Activated naive CD8-positive, alpha-beta T cell treated with anti-CD3 and anti-CD28 coated beads, Interleukin-2, amount 50 U/mL, for 24 hours (primary cell): Measurements from ENCODE around the gene UBE2V1.
A peak's percentile ranks its signal among the peaks of the same experiment; 100 is the strongest.

ENCODE experiments used
- ATAC-seq: fragments of 150-1000 bp; cut with Tn5 transposase; one replicate; pipeline ENCODE4 v1.10.0; 2021
- DNase-seq: peaks from one replicate; pipeline ENCODE4 v3.0.0; 2021
- H3K27ac Mint-ChIP-seq: one replicate; pipeline ENCODE4 v1.8.0; 2021; ENCODE audit warnings: mild to moderate bottlenecking, mixed read lengths
- H3K27me3 Mint-ChIP-seq: one replicate; pipeline ENCODE4 v1.8.0; 2021; ENCODE audit warnings: mixed read lengths
- H3K36me3 Mint-ChIP-seq: one replicate; pipeline ENCODE4 v1.8.0; 2021; ENCODE audit warnings: low read depth, mixed read lengths
- H3K4me1 Mint-ChIP-seq: one replicate; pipeline ENCODE4 v1.8.0; 2021; ENCODE audit warnings: mixed read lengths
- H3K4me3 Mint-ChIP-seq: one replicate; pipeline ENCODE4 v1.8.0; 2021; ENCODE audit warnings: mild to moderate bottlenecking, moderate library complexity, mixed read lengths
- H3K9me3 Mint-ChIP-seq: one replicate; pipeline ENCODE4 v1.8.0; 2021; ENCODE audit warnings: mixed read lengths

Gene UBE2V1

DNA sequence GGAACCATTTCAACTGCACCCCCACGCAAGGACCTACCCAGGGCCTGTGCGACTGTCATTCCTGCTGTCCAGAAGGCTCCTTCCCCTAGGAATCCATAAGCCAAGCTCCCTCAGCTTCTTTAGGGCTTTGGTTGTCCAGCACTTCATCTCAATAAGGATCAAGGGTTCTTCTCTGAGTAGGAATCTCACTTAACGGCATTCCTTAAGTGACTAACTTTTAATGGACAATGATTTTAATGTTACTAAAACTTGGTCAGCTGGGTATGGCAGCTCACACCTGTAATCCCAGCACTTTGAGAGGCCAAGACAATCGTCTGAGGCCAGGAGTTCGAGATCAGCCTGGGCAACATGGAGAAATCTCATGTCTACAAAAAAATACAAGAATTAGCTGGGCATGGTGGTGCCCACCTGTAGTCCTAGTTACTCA lies 13.4 kb downstream of the UBE2V1 start:
- DNase-seq (no peak), ATAC-seq (no peak)
- H3K27ac Mint-ChIP-seq: no peak overlapping the region
- no peaks in the 10 kb centered on the region for H3K27me3 Mint-ChIP-seq
- peaks cover 54% of the 10 kb centered on the region for H3K4me1 Mint-ChIP-seq
- H3K36me3 Mint-ChIP-seq: peaks cover 37% of the 10 kb centered on the region
- no peak overlapping the region for H3K4me3 Mint-ChIP-seq
- H3K9me3 Mint-ChIP-seq: no peaks in the 10 kb centered on the region

DNA sequence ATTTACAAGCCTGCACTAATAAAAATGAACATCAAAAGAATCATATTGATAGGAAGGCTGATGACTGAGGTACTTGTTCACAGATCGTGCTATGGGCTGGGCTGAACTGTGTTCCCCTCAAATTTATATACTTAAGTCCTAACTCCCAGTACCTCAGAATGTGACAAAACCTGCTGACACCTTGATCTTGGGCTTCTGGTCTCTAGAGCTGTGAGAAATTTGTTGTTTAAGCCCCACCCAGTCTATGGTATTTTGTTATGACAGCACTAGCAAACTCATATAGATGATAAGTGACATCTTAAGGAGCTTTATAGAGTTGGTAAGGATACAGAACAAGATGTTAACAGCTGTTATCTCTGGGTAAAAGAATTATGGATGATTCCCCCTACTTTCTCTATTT lies 13.8 kb downstream of the UBE2V1 start:
- H3K27me3 Mint-ChIP-seq: no peaks in the 10 kb centered on the region
- H3K4me1 Mint-ChIP-seq: peaks cover 53% of the 10 kb centered on the region
- no peak overlapping the region for H3K4me3 Mint-ChIP-seq
- H3K36me3 Mint-ChIP-seq: peaks cover 42% of the 10 kb centered on the region
- ATAC-seq (no peak), DNase-seq (no peak)
- no peak overlapping the region for H3K27ac Mint-ChIP-seq
- H3K9me3 Mint-ChIP-seq: no peaks in the 10 kb centered on the region

DNA sequence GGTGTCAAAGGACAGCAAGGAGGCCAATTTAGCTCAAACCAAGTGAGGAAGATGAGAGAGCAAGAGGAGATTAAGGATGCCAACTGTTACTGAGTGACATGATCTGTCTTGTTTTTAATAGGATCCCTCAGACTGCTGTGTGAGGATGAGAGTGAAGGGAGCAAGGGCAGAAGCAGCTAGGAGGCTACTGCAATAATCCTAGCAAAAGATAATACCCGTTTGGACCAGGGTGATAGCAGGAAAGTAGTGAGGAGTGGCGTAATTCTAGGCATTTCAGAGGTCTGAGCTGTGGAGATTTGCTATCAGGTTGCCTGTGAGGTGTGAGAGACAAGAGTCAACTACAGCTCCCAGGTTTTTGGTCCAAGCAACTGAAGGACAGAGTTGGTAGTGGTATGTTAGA lies 14.7 kb downstream of the UBE2V1 start:
- H3K9me3 Mint-ChIP-seq: no peaks in the 10 kb centered on the region
- peaks cover 44% of the 10 kb centered on the region for H3K4me1 Mint-ChIP-seq
- H3K27me3 Mint-ChIP-seq: no peaks in the 10 kb centered on the region
- DNase-seq (no peak), ATAC-seq (no peak)
- peaks cover 42% of the 10 kb centered on the region for H3K36me3 Mint-ChIP-seq
- H3K27ac Mint-ChIP-seq: peak overlapping the region; percentile 36
- H3K4me3 Mint-ChIP-seq: no peak overlapping the region

DNA sequence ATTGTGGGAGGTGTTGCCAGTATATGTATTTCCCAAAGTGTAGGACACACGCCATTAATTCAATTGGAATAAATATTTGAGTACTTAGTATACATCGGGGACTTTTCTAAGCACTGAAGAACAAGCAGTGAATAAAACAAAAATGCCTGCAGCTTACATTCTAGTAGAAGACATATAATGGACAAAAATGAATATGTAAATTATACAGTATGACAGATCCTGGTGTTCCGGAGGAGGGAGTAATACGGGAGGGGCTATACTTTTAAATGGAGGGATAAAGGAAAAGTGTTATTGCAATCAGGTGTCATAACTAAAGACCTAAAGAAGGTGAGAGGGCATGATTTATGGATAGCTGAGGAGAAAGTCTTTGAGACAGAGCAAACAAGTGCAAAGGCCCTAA lies 15.1 kb downstream of the UBE2V1 start:
- peak overlapping the region; percentile 36 for H3K27ac Mint-ChIP-seq
- no peaks in the 10 kb centered on the region for H3K9me3 Mint-ChIP-seq

DNA sequence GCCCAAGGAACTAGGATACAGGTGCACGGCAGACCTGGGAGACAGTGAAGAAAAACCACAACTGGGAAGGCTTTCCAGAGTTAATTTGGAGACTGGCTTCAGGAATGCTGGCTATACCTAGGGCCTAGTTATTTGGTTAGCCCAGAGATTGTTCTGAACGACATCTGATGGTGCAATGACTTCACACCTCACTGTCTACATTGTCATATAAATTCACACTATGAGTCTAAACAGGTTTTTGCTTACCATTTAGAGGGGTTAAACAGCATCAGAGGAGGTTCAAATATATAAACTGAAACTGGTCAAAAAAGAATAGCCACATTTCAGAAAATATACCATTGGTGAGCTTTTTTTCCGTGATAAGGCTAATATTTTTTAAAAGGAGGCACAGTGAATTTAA lies 16.7 kb downstream of the UBE2V1 start:
- Mint-ChIP-seq H3K9me3 (no peaks in the 10 kb centered on the region), H3K27ac (no peak overlapping the region), H3K4me3 (no peak overlapping the region), H3K36me3 (peaks cover 39% of the 10 kb centered on the region), H3K4me1 (peaks cover 26% of the 10 kb centered on the region), H3K27me3 (no peaks in the 10 kb centered on the region)
- ATAC-seq (no peak), DNase-seq (no peak)

More for the DNA sequence above, 15.1 kb downstream of the UBE2V1 start:
- Mint-ChIP-seq H3K4me3 (no peak overlapping the region), H3K27me3 (no peaks in the 10 kb centered on the region), H3K36me3 (peaks cover 43% of the 10 kb centered on the region), H3K4me1 (peaks cover 40% of the 10 kb centered on the region)
- DNase-seq (no peak), ATAC-seq (no peak)

DNA sequence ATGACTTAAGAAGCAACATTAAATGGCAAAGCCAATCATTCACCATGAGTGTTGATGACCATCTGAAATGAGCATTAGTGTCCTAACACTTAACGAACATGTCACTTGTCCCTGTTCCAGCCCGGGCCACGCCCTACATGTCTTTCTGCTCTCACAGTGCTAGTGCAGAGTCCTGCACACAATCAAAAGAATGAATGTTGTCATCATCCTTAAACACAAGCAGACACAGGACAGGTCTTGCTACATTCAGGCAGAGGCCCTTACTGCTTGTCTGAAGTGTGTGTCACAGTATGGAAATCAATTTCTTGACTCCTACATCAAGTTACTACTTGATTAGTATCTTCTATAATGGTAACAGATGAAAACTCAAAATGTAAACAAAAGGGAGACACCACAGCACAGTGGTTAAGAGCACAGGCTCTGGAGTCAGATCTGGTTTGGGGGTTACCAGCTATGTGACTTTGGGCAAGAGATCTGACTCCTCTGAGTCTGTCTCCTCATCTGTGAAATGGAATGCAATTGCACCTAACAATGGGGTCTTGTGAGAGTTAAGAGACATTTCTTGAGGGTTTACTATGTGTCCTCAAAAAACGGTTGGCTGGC lies 17.4 kb downstream of the UBE2V1 start:
- Mint-ChIP-seq H3K9me3 (no peaks in the 10 kb centered on the region), H3K36me3 (peaks cover 39% of the 10 kb centered on the region), H3K4me1 (peaks cover 23% of the 10 kb centered on the region), H3K4me3 (no peak overlapping the region), H3K27me3 (no peaks in the 10 kb centered on the region), H3K27ac (no peak overlapping the region)
- ATAC-seq: no peak
- DNase-seq: no peak

DNA sequence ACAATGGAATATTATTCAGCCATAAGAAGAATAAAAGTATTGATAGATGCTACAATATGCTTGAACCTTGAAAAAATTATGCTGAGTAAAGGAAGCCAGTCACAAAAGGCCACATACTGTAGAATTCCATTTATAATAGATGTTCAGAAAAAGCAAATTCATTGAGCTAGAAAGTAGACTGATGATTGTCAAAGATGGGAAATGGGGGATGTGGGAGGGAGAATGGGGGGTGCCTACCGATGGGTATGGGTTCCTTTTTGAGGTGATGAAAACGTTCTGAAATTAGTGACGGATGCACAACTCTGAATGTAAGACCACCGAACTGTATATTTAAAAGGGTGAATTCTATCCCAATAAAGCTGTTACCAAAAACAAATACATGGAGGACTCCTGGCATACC lies 18.4 kb downstream of the UBE2V1 start:
- H3K4me1 Mint-ChIP-seq: peaks cover 19% of the 10 kb centered on the region
- DNase-seq (no peak), ATAC-seq (no peak)
- H3K27ac Mint-ChIP-seq: peak overlapping the region; percentile 24
- H3K27me3 Mint-ChIP-seq: no peaks in the 10 kb centered on the region
- no peak overlapping the region for H3K4me3 Mint-ChIP-seq
- peaks cover 42% of the 10 kb centered on the region for H3K36me3 Mint-ChIP-seq
- H3K9me3 Mint-ChIP-seq: no peaks in the 10 kb centered on the region

DNA sequence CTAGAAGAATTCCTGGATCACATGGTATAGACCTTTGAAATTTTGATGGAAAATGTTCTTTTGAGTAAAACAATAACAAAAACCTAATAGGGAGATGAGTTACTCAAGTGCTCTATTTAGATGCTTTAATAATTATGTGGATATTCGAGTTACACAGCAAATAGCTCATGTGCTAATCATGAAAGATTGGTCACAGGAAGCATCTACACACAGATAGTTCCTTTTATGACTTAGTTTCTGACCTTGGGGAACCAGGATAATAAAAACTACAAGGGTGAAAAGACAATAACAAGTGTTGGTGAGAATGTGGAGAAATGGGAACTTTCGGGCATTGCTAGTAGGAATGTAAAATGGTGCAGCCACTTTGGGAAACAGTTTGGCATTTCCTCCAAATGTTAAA lies 19.7 kb downstream of the UBE2V1 start:
- Mint-ChIP-seq H3K9me3 (no peaks in the 10 kb centered on the region), H3K27ac (no peak overlapping the region)

DNA sequence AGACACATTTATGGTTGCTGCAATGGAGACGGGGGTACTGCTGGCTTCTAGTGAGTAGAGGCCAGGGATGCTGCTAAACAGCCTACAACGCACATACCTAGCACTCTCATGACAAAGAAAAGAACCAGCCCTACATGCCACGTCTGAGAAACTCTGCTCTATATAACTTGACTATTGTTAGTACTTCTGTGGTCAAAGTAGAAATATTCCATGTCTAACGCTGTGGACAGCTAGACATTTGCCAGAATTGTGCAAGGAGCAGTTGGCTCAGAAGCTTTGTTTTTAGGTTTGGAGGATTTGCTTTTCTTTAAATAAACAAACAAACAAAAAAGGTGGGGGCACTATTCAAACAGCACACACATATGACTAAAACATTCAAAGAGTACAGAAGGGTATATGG lies 20.5 kb downstream of the UBE2V1 start:
- Mint-ChIP-seq H3K9me3 (no peaks in the 10 kb centered on the region), H3K27ac (peak overlapping the region; percentile 16), H3K27me3 (no peaks in the 10 kb centered on the region), H3K36me3 (peaks cover 36% of the 10 kb centered on the region), H3K4me3 (no peak overlapping the region), H3K4me1 (peaks cover 3% of the 10 kb centered on the region)
- ATAC-seq (no peak), DNase-seq (no peak)

More for the DNA sequence above, 19.7 kb downstream of the UBE2V1 start:
- Mint-ChIP-seq H3K36me3 (peaks cover 38% of the 10 kb centered on the region), H3K4me1 (peaks cover 8% of the 10 kb centered on the region), H3K4me3 (no peak overlapping the region), H3K27me3 (no peaks in the 10 kb centered on the region)
- ATAC-seq (no peak), DNase-seq (no peak)

DNA sequence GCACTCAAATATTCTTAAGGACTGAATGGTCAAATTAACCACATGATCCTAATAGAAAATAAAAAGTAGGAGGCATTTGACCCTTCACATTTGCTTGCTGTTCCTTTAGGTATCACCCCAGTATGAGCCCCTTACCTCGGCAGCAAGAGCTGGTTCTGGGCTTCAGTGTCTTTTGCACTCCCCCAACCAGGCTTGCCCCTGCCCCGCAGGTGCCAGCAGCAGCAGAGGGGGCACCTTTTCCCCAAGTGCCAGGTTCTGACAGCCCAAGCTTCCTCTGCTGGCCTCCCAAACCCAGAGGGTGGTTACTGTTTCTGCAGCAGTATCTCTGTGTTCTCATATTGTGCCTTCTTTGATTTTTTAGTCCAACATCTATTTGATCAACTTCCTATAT lies 23.2 kb downstream of the UBE2V1 start:
- Mint-ChIP-seq H3K27me3 (no peaks in the 10 kb centered on the region), H3K9me3 (no peaks in the 10 kb centered on the region), H3K4me3 (no peak overlapping the region), H3K36me3 (peaks cover 20% of the 10 kb centered on the region), H3K4me1 (peaks cover 19% of the 10 kb centered on the region), H3K27ac (no peak overlapping the region)
- no peak for DNase-seq
- ATAC-seq: no peak

DNA sequence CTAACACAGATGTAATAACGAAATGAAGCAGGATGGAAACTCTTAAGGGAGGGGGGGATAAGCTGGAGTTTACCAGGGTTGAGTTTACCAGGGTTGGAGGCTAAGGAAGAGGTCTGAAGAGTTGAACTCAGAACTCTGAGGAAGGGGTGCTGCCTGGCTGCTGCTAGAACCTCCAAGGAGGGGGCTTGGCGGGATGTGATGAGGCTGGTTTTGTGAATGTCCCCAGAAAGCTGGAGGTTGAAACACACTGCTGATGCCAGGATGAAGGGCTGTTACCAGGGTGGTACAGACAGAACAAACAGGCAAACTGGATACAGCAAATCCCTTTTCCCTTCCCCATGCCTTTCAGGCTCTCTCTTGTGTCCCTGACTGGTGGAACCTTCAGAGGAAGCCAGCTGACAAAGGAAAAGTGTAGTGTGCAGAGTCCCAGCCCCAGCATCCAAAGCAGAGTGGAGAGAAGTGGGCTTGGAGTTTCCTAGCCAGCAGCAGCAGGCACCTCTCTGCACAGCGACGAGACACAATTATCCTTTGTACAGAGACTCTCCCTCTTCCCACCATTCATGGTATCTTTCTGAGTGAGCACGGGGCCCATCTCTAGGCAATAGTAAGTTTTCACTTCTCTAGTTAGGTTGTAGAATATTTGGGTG lies 23.7 kb downstream of the UBE2V1 start:
- no peaks in the 10 kb centered on the region for H3K9me3 Mint-ChIP-seq
- peaks cover 19% of the 10 kb centered on the region for H3K4me1 Mint-ChIP-seq
- no peak for ATAC-seq
- no peaks in the 10 kb centered on the region for H3K27me3 Mint-ChIP-seq
- no peak overlapping the region for H3K4me3 Mint-ChIP-seq
- no peak for DNase-seq
- peaks cover 15% of the 10 kb centered on the region for H3K36me3 Mint-ChIP-seq
- H3K27ac Mint-ChIP-seq: peak overlapping the region; percentile 4

DNA sequence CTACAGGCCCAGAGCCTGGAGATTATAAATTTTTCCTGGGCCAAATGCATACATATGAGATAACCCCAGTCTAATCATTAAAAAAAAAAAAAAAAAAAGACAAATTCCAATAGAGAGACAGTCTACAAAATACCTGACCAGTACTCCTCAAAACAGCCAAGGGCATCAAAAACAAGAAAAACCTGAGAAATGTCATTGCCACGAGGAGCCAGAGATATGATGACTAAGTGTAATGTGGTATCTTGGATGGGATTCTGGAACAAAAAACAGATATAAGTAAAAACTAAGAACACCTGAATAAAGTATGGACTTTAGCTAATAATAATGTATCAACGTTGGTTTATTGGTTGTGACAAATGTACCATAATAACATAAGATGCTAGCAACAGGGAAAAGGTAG lies 24.9 kb downstream of the UBE2V1 start:
- H3K4me1 Mint-ChIP-seq: peaks cover 19% of the 10 kb centered on the region
- no peak overlapping the region for H3K27ac Mint-ChIP-seq
- H3K36me3 Mint-ChIP-seq: peaks cover 15% of the 10 kb centered on the region

DNA sequence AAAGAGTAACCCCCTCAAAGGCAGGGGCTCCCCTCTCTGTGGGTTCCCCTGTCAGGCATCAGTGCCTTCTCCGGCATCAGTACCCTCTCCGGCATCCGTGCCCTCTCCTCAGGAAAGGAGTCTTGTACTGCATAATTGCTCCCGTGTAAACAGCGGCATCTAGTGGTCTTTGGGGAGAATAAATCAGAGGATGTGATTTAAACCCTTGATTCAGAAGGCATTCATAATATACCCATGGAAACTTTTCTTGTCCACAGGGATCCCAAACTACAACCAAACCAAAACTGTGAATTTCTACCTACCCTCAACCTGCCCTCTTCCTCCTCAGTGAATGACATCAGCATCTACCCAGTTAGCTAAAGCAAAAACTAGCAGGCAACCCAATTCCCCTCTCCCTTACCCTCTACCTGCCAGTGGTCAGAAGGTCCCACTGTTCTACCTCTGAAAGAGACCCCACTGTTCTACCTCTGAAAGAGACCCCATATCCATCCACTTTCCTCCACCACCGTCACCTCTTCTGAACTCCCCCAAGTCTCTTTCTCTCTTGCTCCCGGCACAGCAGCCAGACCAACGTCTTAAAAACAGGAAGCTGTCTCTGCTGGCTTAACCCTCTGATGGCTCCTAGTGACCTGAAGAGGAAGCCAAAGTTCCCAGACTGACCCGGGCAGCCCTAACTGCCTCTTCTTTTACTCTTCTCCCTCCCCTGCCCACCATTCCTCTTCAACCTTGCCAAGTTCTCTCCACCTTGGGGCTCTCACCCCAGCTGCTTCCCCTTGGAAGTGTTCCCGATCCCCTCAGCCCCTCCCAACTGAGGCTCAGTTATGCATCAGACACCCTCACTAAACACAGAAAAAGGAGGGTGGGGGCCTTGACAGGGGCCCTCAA lies 27.2 kb downstream of the UBE2V1 start:
- Mint-ChIP-seq H3K27ac (peak overlapping the region; percentile 61), H3K27me3 (no peaks in the 10 kb centered on the region), H3K4me1 (peaks cover 19% of the 10 kb centered on the region), H3K36me3 (peaks cover 18% of the 10 kb centered on the region), H3K4me3 (peak overlapping the region; percentile 24), H3K9me3 (no peaks in the 10 kb centered on the region)
- ATAC-seq (peak; percentile 69), DNase-seq (peak; percentile 22)

More for the DNA sequence above, 24.9 kb downstream of the UBE2V1 start:
- no peak for DNase-seq
- no peaks in the 10 kb centered on the region for H3K27me3 Mint-ChIP-seq
- no peak for ATAC-seq
- no peak overlapping the region for H3K4me3 Mint-ChIP-seq
- H3K9me3 Mint-ChIP-seq: no peaks in the 10 kb centered on the region

DNA sequence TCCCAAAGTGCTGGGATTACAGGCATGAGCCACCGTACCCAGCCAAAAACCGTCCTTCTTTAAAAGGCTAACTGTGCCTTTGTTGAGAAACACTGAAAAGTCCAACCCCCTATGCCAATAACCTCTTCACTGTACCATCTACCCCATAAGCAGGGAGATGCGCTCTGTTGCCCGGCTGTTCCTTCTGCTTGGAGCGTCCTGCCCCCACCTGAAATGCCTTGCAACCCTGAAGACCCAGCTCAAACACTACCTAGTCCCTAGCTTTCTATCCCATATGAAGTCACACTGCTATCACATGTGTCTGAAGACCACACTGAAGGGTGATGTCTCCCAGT lies 27.8 kb downstream of the UBE2V1 start:
- Mint-ChIP-seq H3K4me1 (peaks cover 16% of the 10 kb centered on the region), H3K36me3 (peaks cover 15% of the 10 kb centered on the region), H3K27ac (no peak overlapping the region), H3K4me3 (no peak overlapping the region), H3K27me3 (no peaks in the 10 kb centered on the region), H3K9me3 (no peaks in the 10 kb centered on the region)
- ATAC-seq: no peak
- DNase-seq: no peak

DNA sequence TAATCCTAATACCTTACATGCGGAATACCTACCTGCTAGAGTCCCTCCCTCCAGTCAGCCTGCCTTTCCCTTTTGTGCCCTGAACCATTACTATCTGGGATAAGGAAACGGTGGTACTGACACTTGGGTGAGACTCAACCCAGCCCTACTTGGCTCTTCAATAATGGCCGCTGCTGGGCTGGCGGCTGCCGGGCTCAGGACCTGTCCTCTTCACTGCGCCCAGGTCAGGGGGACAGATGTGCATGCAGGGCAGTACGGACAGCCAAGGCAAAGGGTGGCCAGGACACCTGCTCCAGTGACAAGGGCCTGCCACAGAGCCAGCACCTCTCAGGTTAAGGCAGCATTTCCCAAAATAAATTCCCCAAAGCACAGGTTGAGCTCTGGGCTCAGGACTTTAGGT lies 29.9 kb downstream of the UBE2V1 start:
- no peaks in the 10 kb centered on the region for H3K27me3 Mint-ChIP-seq
- H3K4me3 Mint-ChIP-seq: no peak overlapping the region
- peaks cover 16% of the 10 kb centered on the region for H3K4me1 Mint-ChIP-seq
- H3K9me3 Mint-ChIP-seq: no peaks in the 10 kb centered on the region
- H3K27ac Mint-ChIP-seq: no peak overlapping the region
- no peak for ATAC-seq
- H3K36me3 Mint-ChIP-seq: peaks cover 14% of the 10 kb centered on the region
- no peak for DNase-seq
